ENCODE data around the gene ZBTB4.

Gene ZBTB4

GRCh38 chr17:7414837-7415236 is 64.6 kb downstream of the ZBTB4 start:
- no peak for TF ChIP-seq CTCF (IDR thresholded peaks at IDR 0.05; ENCODE audit: low read depth, low read length, missing control alignments)

DNA sequence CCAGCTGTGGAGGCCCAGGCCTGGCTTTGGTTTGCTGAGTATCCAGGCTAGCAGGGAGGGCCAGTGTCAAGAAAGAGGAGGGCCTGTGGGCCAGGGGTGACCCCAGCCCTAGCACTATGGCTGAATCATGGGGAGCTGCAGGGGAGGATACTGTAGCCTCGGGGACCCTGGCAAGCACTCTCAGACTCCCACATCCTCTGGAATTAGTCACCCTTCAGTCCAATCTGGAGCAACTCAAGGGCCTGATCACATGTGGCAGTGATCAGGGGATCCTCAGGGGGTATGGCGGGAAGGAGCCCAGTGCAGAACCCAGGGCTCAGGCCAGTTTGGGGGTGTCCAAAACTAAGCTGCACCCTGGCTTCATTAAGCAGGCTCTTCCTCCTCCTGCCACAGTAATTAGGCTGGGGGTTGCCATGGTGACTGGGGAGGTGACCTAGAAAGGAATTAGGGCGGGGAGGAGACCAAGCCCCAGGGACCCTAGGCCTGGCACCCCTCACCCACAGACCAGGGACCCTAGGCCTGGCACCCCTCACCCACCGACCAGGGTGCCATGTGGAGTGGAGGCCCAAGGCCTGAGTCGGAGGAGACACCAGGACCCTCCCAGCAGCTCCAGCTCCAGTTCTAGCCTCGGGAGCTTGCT is 66.0 kb downstream of the ZBTB4 start:
- no peak for TF ChIP-seq CTCF (IDR thresholded peaks at IDR 0.05; ENCODE audit: low read depth, low read length, missing control alignments)
- no peak for DNase-seq (ENCODE audit: extremely low read depth, low read depth)
- no peak overlapping the region for H3K4me3 ChIP-seq (replicated peaks; ENCODE audit: low read depth, low read length)

More at GRCh38 chr17:7414837-7415236, 64.6 kb downstream of the ZBTB4 start:
- no peak for DNase-seq (ENCODE audit: extremely low read depth, low read depth)
- H3K4me3 ChIP-seq (replicated peaks; ENCODE audit: low read depth, low read length), result no peak overlapping the region

GRCh38 chr17:7411427-7411750 is 68.0 kb downstream of the ZBTB4 start:
- TF ChIP-seq CTCF (IDR thresholded peaks at IDR 0.05; ENCODE audit: low read depth, low read length, missing control alignments), result no peak
- DNase-seq (ENCODE audit: extremely low read depth, low read depth), result no peak
- no peak overlapping the region for H3K4me3 ChIP-seq (replicated peaks; ENCODE audit: low read depth, low read length)

GRCh38 chr17:7410634-7411426 is 68.6 kb downstream of the ZBTB4 start:
- TF ChIP-seq CTCF (IDR thresholded peaks at IDR 0.05; ENCODE audit: low read depth, low read length, missing control alignments), result no peak
- no peak overlapping the region for H3K4me3 ChIP-seq (replicated peaks; ENCODE audit: low read depth, low read length)
- no peak for DNase-seq (ENCODE audit: extremely low read depth, low read depth)

GRCh38 chr17:7409716-7410115 is 69.7 kb downstream of the ZBTB4 start:
- H3K4me3 ChIP-seq (replicated peaks; ENCODE audit: low read depth, low read length), result no peak overlapping the region
- no peak for DNase-seq (ENCODE audit: extremely low read depth, low read depth)
- no peak for TF ChIP-seq CTCF (IDR thresholded peaks at IDR 0.05; ENCODE audit: low read depth, low read length, missing control alignments)
